GM19468 (cell line): ENCODE results near the gene MTX2.
A peak's percentile ranks its signal among the peaks of the same experiment; 100 is the strongest.
"Not testable (repeated sequence)": the region's sequence is repeated elsewhere in the genome, so short reads cannot be mapped to it uniquely, and the experiment has no call there.

Experiments
- ATAC-seq: cut with Tn5 transposase; IDR thresholded peaks from one replicate; pipeline ENCODE4 v1.9.1; 2021; ENCODE audit warnings: mild to moderate bottlenecking, moderate library complexity, moderate number of reproducible peaks; ENCODE audit not compliant: unreplicated experiment; ENCODE audit errors: extremely low read depth

MTX2 gene

DNA sequence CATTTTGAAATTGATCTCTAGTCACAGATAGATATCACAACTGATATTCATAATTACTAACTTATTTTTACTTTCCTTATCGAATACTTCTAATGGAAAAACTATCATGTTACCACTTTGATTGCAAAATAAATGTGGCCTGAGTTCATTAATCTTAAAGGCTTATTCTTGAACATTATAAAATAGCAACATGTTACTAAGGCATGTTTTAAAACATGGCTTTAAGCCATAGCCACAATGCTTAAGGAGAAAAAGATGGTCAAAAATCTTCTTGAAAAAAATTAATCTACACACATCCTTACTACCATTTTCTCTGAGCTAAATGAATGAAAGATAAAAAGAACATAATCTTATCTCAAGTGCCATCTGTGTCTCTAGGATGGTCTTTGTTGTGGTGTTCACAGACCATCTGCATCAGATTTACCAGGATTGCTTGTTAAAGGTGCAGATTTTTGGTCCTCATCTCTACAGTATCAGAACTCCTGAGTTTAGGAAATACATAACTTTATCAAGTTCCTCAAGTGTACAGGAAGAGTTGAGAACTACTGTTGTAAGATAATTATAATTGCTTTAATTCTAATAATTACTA, 15.3 kb downstream of the MTX2 start:
- no peak for ATAC-seq

DNA sequence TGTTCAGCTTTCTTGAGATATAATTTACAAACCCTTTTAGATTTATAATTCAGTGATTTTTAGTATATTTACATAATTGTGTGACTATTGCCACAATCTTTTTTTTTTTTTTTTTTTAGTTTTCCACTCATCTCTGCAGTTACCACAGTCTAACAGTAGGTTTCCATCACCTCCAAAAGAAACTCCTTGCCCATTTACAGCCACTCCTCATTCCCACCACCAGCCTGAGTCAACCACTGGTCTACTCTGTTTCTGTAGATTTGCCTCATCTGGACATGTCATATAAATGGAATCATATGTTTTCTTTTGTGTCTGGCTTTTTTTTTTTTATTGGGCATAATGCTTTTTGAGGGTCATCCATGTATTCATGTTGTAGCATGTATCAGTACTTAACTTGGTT, 16.1 kb downstream of the MTX2 start:
- ATAC-seq, result no peak

DNA sequence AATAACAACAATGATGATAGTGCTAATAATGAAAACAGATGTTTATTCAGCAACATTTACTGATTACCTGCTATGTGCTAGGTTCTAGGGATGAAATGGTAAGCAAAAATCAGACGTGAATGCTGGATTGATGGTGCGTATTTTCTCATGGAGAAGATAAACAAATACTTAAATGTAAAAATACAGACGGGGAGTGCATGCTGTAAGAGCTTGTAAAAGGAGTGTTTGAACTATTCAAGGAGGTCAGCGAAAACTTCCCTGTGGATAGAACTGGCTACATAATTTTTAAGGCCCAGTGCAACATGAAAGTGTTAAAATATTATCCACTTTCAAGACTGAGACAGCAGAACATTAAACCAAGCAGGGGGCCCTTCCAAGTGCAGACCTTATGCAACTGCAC, 22.1 kb downstream of the MTX2 start:
- no peak for ATAC-seq

DNA sequence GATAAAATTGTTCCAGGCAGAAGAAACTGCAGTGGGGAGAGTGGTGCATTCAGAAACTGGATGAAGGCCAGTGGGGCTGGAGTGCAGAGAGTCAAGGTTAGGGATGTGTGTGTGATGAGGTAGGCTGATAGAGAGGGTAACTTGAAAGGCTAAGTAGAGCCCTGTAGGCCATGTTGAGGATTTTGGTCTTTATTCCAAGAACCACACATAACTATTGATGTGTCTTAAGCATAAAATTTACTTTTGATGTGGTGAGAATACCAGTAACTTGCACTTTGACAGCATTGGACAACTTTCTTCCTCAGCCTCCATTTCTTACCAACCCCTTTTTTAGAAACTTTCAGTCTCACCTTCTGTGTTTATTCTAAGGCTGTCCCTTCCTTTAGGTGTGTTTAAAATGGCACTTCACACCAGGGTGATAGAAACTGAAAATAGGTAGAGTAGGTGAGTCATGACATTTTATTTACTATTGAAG, 22.6 kb downstream of the MTX2 start:
- ATAC-seq, result peak; percentile 58

DNA sequence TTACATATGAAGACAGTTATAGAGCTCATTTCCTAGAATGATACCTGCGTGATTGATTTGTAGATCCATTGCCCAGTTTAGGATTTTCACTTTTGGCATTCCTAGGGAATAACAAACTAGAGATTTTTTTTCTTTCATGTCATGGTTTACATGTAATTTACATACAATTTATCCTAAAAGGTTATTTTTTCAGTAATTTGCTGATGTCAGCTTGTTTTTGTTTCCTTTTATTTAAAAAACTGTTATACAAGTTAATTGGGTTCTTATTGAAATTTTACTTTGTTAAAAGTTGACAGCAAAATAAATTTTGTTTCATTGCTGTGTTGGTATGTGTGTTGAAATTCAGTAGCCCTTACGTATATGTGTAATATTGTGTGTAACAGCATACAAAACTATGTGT, 23.4 kb downstream of the MTX2 start:
- ATAC-seq, result no peak

DNA sequence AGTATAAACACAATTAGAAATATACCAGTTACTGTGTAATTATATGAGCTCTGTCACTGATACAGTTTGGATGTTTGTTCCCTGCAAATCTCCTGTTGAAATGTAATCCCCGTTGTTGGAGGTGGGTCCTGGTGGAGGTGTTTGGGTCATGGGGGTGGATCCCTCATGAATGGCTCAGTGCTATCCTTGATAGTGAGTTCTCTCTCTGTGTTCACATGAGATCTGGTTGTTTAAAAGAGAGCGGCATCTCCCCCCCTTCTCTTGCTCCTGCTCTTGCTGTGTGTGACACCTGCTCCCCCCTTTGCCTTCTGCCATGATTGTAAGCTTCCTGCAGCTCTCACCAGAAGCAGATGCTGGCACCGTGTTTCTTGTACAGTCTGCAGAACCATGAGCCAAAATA, 24.1 kb downstream of the MTX2 start:
- no peak for ATAC-seq

DNA sequence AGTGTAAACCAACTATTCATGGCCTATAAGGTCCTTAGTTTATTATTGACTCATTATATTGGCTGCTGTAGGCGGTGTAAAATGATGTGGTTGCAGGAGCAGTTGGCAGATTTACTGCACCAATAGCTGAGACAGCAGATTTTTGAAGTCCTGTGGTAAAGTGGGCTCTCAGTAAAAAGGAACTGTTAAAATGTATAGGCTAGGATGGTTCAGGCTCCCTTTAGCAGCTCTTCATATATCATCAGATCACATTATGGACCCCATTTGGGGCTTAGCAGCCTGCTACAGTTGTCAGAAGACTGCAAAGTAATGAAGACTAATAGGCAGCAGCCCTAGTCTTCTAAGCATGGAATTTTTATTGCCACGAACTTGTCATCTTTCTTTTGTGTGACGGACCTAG, 27.8 kb downstream of the MTX2 start:
- ATAC-seq, result no peak

DNA sequence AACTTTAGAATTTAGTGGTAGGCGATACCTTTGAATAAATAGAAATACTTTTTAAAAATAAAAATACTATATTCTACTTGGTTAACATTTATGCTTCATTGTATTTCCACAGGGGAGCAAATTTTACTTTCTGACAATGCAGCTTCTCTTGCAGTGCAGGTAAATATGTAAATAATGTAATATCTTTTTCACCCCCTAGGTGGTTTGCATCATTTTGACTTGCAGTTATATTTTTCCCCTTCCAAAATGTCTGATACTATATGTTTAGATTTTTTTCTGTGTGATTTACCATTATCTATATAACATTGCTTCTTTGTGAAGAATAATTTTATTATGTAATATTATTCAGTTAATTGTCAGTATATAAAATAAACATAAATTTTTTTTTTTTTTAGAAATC, 28.5 kb downstream of the MTX2 start:
- no peak for ATAC-seq

DNA sequence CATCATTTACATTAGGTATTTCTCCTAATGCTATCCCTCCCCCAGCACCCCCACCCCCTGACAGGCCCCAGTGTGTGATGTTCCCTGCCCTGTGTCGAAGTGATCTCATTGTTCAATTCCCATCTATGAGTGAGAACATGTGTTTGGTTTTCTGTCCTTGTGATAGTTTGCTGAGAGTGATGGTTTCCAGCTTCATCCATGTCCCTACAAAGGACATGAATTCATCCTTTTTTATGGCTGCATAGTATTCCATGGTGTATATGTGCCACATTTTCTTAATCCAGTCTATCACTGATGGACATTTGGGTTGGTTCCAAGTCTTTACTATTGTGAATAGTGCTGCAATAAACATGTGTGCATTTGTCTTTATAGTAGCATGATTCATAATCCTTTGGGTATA, 36.8 kb downstream of the MTX2 start:
- not testable (repeated sequence) for ATAC-seq

DNA sequence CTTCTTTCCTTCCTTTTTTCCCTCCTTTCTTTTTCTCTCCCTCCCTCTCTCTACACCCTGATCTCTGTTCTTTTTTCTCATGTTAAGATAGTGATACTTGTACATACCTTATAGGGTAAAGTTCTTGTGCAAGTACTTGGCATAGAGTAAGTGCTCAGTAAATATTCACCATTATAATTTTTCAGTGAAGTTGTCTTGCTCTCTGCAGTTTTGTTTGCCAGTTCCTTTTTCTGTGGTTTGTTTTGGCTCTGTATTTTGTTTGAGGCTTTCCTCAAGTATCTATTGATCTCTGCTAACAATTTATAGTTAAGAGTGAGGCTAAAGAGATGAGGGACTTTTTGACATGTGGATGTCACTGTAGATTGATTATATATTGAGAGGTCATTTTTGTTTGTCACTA, 48.0 kb downstream of the MTX2 start:
- no peak for ATAC-seq

DNA sequence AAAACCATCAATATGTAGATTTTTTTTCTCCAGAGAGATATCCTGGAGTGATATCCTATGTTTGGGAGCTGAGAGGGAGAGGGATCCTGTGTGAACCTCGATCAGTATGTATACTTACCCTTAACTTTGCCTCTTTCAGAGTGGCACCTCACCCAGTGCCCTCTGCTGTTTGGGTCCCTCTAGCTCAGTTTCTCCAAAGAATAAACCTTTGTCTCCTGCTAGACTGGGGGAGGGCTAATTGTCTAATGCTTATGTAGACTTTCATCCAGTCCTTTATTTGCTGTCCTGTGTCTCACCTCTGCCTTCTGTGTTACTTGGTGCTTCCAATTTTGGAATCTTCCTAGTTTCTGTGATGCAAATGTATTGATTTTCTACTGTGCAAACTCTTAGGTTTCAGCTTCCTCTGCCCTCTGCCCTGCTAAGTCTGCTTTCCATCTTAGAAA, 48.4 kb downstream of the MTX2 start:
- ATAC-seq, result no peak

DNA sequence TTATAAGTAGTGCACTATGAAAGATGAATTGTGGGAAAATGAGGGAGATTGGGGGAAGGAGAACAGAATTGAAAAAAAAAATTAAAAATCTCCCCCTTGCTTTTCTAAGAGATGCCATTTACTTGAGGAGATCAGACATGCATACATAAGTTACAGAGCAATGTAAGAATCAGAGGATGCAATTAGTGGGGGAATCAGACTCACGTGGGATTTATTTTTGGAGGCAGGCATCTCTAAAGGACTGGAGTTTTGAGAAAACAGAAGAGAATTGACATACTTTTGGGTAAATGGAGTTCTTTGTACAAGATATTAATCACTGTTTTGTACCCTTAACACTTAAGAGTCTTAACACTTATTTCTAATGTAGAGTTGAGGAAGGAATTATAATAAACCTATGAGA, 52.7 kb downstream of the MTX2 start:
- ATAC-seq, result no peak

DNA sequence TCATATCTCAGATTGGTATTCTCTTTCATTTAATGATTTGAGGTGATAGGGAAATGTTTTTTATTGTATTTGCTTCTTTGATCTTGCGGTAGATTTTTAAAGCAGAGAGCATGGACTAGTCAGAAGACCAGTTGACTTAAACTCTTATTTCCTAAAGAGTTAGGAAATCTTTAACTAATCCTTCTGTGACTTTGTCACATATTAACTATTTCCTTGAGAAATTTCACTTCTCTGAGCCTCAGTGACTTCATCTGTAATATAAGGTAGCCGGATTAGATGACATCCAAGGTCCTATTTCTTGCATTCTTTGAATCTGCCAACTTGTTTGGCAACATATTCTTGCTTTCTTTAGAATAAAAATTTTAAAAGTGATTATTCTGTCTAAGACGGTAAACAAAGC, 55.6 kb downstream of the MTX2 start:
- no peak for ATAC-seq

DNA sequence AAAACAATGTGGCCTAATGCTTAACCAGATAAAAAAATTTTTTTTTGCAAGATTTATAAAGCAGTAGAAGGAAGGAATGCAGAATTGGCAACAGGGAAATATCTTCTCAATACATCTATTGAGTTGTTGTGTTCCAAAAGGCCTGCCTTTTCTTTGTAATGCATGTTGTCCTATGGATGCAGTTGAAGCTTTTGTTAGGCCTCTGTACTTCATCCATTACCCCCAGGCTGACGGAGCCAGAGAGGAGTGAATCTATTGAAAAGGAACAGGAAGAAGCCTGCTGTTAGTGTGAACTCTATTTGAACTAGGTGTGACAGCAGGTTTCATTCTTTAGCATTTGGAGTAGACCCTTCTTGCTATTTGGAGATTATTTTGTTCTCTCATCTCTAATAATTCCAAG, 56.5 kb downstream of the MTX2 start:
- ATAC-seq, result no peak

DNA sequence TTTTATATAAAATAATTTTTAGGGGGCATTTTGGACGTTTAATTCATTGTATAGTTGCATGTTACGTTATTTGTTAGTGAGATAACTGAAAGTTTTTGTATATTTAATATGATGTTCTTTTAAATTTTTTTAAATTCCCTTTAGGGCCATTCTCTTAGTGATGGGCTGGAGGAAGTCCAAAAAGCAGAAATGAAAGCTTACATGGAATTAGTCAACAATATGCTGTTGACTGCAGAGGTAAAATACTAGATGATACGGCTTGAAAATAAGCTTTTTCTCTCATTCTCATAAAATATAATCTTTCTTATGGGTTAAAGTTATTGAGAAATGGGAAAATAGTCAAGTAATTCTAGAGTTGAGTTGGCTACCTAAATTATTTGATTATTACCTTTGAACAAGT, 58.9 kb downstream of the MTX2 start:
- no peak for ATAC-seq

DNA sequence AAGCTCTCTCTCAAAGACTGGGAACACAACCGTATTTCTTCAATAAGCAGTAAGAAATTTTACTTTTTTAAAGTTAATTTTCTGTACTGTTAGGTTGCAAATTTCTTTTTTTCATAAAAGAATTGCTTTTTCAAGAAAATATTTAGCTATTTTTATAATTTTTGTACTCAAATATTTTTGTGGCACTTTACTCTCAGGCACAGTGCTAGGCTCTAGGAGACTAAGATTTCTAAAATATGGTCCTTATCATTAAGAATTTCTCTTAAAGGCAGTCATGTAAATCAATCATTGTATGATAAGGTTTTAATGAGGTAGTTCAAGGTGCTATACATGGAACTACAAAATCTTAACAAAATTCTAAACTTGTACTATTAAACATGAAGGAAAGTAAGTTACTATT, 61.4 kb downstream of the MTX2 start:
- no peak for ATAC-seq

DNA sequence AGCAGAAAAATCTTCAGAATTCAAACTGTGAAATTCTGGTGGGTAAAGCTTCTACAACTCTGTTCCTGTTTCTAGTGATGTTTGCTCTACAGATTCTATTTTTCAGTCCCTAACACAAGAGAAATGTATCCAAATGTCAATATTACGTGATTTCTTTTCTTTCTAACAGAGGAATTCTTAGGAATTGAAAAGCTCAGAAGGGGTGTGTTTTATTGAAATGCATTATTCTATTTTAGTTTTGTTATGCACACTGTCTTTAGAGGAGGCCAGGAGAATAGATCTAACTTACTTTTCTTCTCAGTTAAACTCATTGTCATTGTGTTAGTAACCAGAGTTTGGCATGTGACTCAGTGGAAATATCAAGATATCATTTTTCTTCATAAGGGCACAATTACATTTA, 62.4 kb downstream of the MTX2 start:
- ATAC-seq, result no peak

DNA sequence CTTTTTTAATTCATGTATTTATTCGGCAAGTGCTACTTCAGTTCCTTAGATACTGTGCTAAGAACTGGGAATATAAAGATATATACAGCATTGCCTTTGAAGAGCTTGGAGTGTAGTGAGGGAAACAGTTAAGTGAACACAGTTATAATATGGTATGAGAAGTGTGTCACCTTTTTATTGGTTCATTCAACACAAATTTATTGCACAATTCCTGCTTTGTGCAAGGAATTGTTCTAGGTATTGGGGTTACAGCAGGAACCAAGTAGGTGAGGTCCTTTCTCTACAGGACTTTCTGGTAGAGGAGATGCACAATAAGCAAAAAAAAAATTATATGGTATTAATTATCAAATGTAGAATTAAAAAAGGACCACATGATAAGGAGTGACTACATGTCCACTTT, 65.5 kb downstream of the MTX2 start:
- no peak for ATAC-seq

DNA sequence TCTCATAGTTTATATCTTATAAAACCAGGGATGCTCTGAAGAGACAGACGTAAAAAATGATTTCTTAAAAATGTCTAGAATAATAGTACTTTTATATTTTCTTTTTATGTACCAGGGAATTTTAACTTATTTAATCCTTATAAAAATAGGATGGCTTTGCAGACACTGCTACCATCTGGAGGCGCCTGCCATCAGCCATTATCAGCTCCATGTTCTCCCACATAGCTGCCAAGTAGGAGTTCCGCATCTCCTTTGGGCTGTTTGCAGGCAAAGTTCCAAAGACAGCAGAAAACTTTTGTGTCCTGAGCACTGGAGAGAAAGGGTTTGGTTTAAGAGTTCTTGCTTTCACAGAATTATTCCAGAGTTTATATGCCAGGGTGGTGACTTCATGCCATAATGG, 69.2 kb downstream of the MTX2 start:
- ATAC-seq, result no peak

DNA sequence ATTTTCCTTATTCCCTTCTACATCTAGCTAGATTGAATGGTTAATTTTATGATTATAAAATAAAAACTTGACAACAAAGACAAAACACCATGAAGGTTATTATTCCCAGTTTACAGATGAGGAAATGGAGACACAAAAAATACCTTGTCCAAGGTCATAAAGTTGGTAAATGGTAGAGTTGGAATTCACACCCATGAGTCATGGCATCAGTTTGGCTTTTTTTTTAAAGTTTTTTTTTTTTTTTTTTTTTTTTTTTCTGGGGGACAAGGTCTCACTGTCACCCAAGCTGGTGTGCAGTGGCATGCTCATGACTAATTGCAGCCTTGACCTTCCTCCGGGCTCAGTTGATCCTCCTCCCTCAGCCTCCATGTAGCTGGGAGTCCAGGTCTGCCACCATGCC, 70.0 kb downstream of the MTX2 start:
- ATAC-seq, result no peak

DNA sequence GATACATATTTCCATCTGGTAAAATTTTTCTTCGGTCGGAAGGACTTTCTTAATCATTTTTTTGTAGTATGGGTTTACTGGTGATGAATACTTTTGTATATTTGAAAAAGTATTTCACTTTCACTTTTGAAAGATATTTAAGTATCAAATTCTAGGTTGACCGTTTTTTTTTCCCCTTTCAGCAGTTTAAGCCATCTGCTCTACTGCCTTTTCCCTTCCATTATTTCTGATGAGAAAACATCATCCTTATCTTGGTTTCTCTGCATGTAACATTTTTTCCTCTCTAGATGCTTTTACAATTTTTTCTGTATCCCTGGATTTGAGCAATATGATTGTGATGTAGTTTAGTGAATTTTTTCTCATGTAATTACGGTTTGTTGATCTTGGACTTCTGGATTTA, 87.0 kb downstream of the MTX2 start:
- ATAC-seq, result no peak

DNA sequence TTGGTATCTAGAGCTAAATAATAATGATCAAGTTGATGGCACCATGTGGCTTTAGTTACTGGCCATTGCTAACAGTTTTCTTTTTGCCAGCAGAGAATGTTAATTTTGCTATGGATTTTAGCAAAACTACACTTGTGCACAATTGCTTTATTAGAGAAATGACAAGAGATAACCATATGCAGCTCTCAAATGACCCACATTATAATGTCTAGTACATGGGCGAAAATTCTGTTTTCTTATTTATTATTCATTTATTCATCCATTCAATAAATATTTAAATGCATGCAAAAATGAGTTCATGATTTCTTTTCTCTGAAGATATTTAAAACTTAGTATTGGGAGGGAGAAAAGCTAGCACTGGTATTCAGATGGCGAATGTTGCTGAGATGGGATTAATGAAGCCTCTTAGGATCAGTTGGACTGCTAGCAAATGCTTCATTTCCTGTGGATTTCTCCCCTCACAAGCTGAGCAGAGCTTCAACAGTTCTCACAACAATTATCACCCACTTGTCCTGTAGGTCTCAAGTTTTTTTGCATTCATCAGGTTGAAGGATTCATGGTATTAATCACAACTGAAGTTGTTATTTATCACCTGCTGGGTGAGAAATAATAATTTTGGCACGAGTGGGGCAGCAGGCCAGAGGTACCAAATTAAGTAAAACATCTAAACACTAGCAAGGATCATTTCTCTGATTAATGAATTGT, 95.2 kb downstream of the MTX2 start:
- ATAC-seq, result no peak
